Transverse colon (tissue), 3 donors: Measurements from ENCODE around the gene FMNL2.

ENCODE experiments used
- CTCF ChIP-seq, 5 experiments: fragments of 200-600 bp in 3 of 5; fragments of 450-650 bp in 2 of 5; sonication (generic) in 3 of 5; IDR thresholded peaks; 1 replicate in 2 of 5; 2 replicates in 3 of 5; pipeline ENCODE4 v1.5.1; 2016 to 2017; ENCODE audit warnings: antibody characterized with exemption in 5 of 5, inconsistent platforms in 3 of 5, mild to moderate bottlenecking in 2 of 5, moderate library complexity in 1 of 5
- EP300 ChIP-seq: sonication (generic); formaldehyde crosslinking; IDR thresholded peaks from one replicate; pipeline ENCODE4 v1.6.1; 2017; ENCODE audit warnings: antibody characterized with exemption, low read depth
- POLR2A ChIP-seq: fragments of 450-650 bp; IDR thresholded peaks from one replicate; pipeline ENCODE4 v1.6.1; 2016; ENCODE audit warnings: antibody characterized with exemption, mild to moderate bottlenecking, moderate library complexity

- no peak for TF ChIP-seq POLR2A
- no peak for TF ChIP-seq CTCF (IDR thresholded peaks at IDR 0.05)
- TF ChIP-seq EP300, result no peak
Measured at GRCh38 chr2:152354069-152354755, 19.2 kb downstream of the FMNL2 start.
